H9 (cell line): ENCODE data around the gene TGFB1I1. TPM values are rescaled to one million over a fixed set of nuclear protein-coding genes. Genes with fewer than 3 reads are reported as not detected.

ENCODE experiments used
- DNase-seq: peaks from one replicate; pipeline ENCODE4 v3.0.0-alpha.2; 2017
- H2AFZ ChIP-seq: one replicate; pipeline ENCODE4 v1.6.1; 2013; ENCODE audit warnings: mild to moderate bottlenecking, low read length, control low read depth, moderate library complexity
- H2AK5ac ChIP-seq: 2 replicates; pipeline ENCODE4 v1.6.1; 2013; ENCODE audit warnings: low read length, control low read depth, mixed read lengths; ENCODE audit not compliant: insufficient read length
- H2BK120ac ChIP-seq: one replicate; pipeline ENCODE4 v1.6.1; 2013; ENCODE audit warnings: low read depth, mild to moderate bottlenecking, low read length, control low read depth, inconsistent platforms; ENCODE audit not compliant: poor library complexity, severe bottlenecking
- H2BK12ac ChIP-seq: 2 replicates; pipeline ENCODE4 v1.6.1; 2013; ENCODE audit warnings: low read length, control low read depth, mixed read lengths, low read depth; ENCODE audit not compliant: insufficient read length
- H2BK15ac ChIP-seq: 2 replicates; pipeline ENCODE4 v1.6.1; 2013; ENCODE audit warnings: low read depth, low read length, control low read depth
- H2BK20ac ChIP-seq: one replicate; pipeline ENCODE4 v1.6.1; 2013; ENCODE audit warnings: low read depth, mild to moderate bottlenecking, low read length, control low read depth, inconsistent platforms; ENCODE audit not compliant: poor library complexity, severe bottlenecking
- H2BK5ac ChIP-seq: 2 replicates; pipeline ENCODE4 v1.6.1; 2013; ENCODE audit warnings: low read length, control low read depth, mixed read lengths; ENCODE audit not compliant: insufficient read length
- H3K14ac ChIP-seq: 2 replicates; pipeline ENCODE4 v1.6.1; 2013; ENCODE audit warnings: low read length, control low read depth; ENCODE audit not compliant: insufficient read depth
- H3K18ac ChIP-seq: 2 replicates; pipeline ENCODE4 v1.6.1; 2013; ENCODE audit warnings: low read depth, mild to moderate bottlenecking, mixed read lengths, low read length, control low read depth; ENCODE audit not compliant: insufficient read length
- H3K23ac ChIP-seq: 2 replicates; pipeline ENCODE4 v1.6.1; 2013; ENCODE audit warnings: low read length, control low read depth, mixed read lengths, low read depth; ENCODE audit not compliant: insufficient read length
- H3K23me2 ChIP-seq: 2 replicates; pipeline ENCODE4 v1.6.1; 2013; ENCODE audit warnings: low read depth, mild to moderate bottlenecking, mixed read lengths, low read length, control low read depth; ENCODE audit not compliant: insufficient read length, poor library complexity, severe bottlenecking
- H3K27ac ChIP-seq: 2 replicates; pipeline ENCODE4 v1.5.1; 2013; ENCODE audit warnings: low read length, control low read depth, mixed read lengths, low read depth; ENCODE audit not compliant: insufficient read length
- H3K27me3 ChIP-seq: 2 replicates; pipeline ENCODE4 v1.6.1; 2013; ENCODE audit warnings: low read length, control low read depth, inconsistent platforms; ENCODE audit not compliant: insufficient read depth
- H3K4ac ChIP-seq: 2 replicates; pipeline ENCODE4 v1.6.1; 2013; ENCODE audit warnings: low read depth, mild to moderate bottlenecking, control low read depth, inconsistent platforms, low read length, moderate library complexity
- H3K4me1 ChIP-seq: 2 replicates; pipeline ENCODE4 v1.6.1; 2013; ENCODE audit warnings: low read length, control low read depth, inconsistent platforms; ENCODE audit not compliant: insufficient read depth
- H3K4me2 ChIP-seq: 2 replicates; pipeline ENCODE4 v1.6.1; 2013; ENCODE audit warnings: low read length, control low read depth, mixed read lengths; ENCODE audit not compliant: insufficient read length, insufficient read depth
- H3K56ac ChIP-seq: 2 replicates; pipeline ENCODE4 v1.6.1; 2013; ENCODE audit warnings: low read depth, mild to moderate bottlenecking, mixed read lengths, low read length, control low read depth; ENCODE audit not compliant: insufficient read length
- H3K79me1 ChIP-seq: 2 replicates; pipeline ENCODE4 v1.6.1; 2013; ENCODE audit warnings: low read depth, mild to moderate bottlenecking, moderate library complexity, low read length, control low read depth, inconsistent platforms; ENCODE audit not compliant: insufficient read depth, poor library complexity, severe bottlenecking
- H3K79me2 ChIP-seq: 2 replicates; pipeline ENCODE4 v1.6.1; 2013; ENCODE audit warnings: low read length, control low read depth, inconsistent platforms; ENCODE audit not compliant: insufficient read depth
- H3K9ac ChIP-seq: 2 replicates; pipeline ENCODE4 v1.6.1; 2013; ENCODE audit warnings: low read length, control low read depth, mixed read lengths; ENCODE audit not compliant: insufficient read length; ENCODE audit errors: extremely low read depth
- H3K9me3 ChIP-seq: one replicate; pipeline ENCODE4 v1.6.1; 2013; ENCODE audit warnings: low read depth, low read length, inconsistent platforms; ENCODE audit not compliant: control insufficient read depth
- H3T11ph ChIP-seq: one replicate; pipeline ENCODE4 v1.6.1; 2013; ENCODE audit warnings: mild to moderate bottlenecking, low read length, control low read depth, inconsistent platforms
- H4K20me1 ChIP-seq: one replicate; pipeline ENCODE4 v1.6.1; 2013; ENCODE audit not compliant: control insufficient read depth, insufficient read length, insufficient read depth
- H4K5ac ChIP-seq: 2 replicates; pipeline ENCODE4 v1.6.1; 2013; ENCODE audit warnings: low read depth, mild to moderate bottlenecking, mixed read lengths, low read length, control low read depth; ENCODE audit not compliant: insufficient read length
- H4K8ac ChIP-seq: replicated peaks from 2 replicates; pipeline ENCODE4 v1.6.1; 2013; ENCODE audit warnings: low read length, control low read depth, mixed read lengths, low read depth; ENCODE audit not compliant: insufficient read length
- H4K91ac ChIP-seq: 2 replicates; pipeline ENCODE4 v1.6.1; 2013; ENCODE audit warnings: low read depth, mild to moderate bottlenecking, moderate library complexity, mixed read lengths, low read length, control low read depth; ENCODE audit not compliant: insufficient read length
- H3K27ac Mint-ChIP-seq, 3 experiments: 2 replicates in 2 of 3; 3 replicates in 1 of 3; pipeline ENCODE4 v1.8.0; 2020 to 2021; ENCODE audit warnings: mixed read lengths in 3 of 3, mild to moderate bottlenecking in 1 of 3, moderate library complexity in 1 of 3
- H3K27me3 Mint-ChIP-seq: 2 replicates; pipeline ENCODE4 v1.8.0; 2021; ENCODE audit warnings: low read depth, mild to moderate bottlenecking, moderate library complexity, mixed read lengths
- H3K36me3 Mint-ChIP-seq, 3 experiments: 2 replicates in 2 of 3; 3 replicates in 1 of 3; pipeline ENCODE4 v1.8.0; 2020 to 2021; ENCODE audit warnings: low read depth in 3 of 3, mixed read lengths in 3 of 3; ENCODE audit not compliant: insufficient read depth in 1 of 3
- H3K4me1 Mint-ChIP-seq, 2 experiments: 2 replicates each; pipeline ENCODE4 v1.8.0; 2020; ENCODE audit warnings: mixed read lengths in 2 of 2
- H3K4me3 Mint-ChIP-seq, 2 experiments: 2 replicates in 1 of 2; 3 replicates in 1 of 2; pipeline ENCODE4 v1.8.0; 2020 to 2021; ENCODE audit warnings: mild to moderate bottlenecking in 2 of 2, mixed read lengths in 2 of 2, moderate library complexity in 1 of 2
- H3K9me3 Mint-ChIP-seq, 2 experiments: 2 replicates in 1 of 2; 3 replicates in 1 of 2; pipeline ENCODE4 v1.8.0; 2020; ENCODE audit warnings: mild to moderate bottlenecking in 2 of 2, mixed read lengths in 2 of 2, moderate library complexity in 1 of 2
- CTCF ChIP-seq: fragments of 200-600 bp; sonication (generic); conservative IDR thresholded peaks from 3 replicates; pipeline ENCODE4 v1.8.0; 2021; ENCODE audit warnings: antibody characterized with exemption, mild to moderate bottlenecking
- WGBS: extraction: QIAGEN DNeasy Blood & Tissue Kit; methylation state at CpG from one replicate; pipeline ENCODE4 v1.1.7; 2013; ENCODE audit warnings: missing lambda C conversion rate, low lambda C conversion rate, mixed read lengths; ENCODE audit not compliant: insufficient read length; ENCODE audit errors: extremely low coverage; 5-methylcytosine and 5-hydroxymethylcytosine counted together
- total RNA-seq: library from RNA; stranded (reverse); gene quantifications from 2 replicates; pipeline ENCODE4 v1.2.1, GENCODE V29; 2021

The TGFB1I1 gene
- total RNA-seq, 1 experiment from 2014 or later, result 15.4 TPM

GRCh38 chr16:31465788-31466370 lies 6.1 kb upstream of the TGFB1I1 start:
- Histone ChIP-seq H3K23ac (no peak overlapping the region), H2AFZ (no peak overlapping the region), H3K4me2 (no peak overlapping the region), H2BK15ac (no peak overlapping the region; the same call in 1 of the 2 replicates), H2BK5ac (no peak overlapping the region), H4K8ac (no peak overlapping the region), H3K79me1 (no peaks in the 10 kb centered on the region), H3K23me2 (no peaks in the 10 kb centered on the region), H3K27me3 (no peaks in the 10 kb centered on the region), H3K56ac (no peak overlapping the region), H2AK5ac (no peak overlapping the region), H3K18ac (no peak overlapping the region), H4K5ac (no peak overlapping the region), H4K20me1 (no peaks in the 10 kb centered on the region), H3K79me2 (no peaks in the 10 kb centered on the region), H2BK20ac (no peak overlapping the region), H3K4ac (no peak overlapping the region), H2BK12ac (no peak overlapping the region), H3K9ac (no peak overlapping the region), H3T11ph (no peak overlapping the region), H4K91ac (no peak overlapping the region), H2BK120ac (no peak overlapping the region), H3K14ac (no peak overlapping the region), H3K27ac (no peak overlapping the region), H3K4me1 (no peaks in the 10 kb centered on the region), H3K9me3 (no peaks in the 10 kb centered on the region)
- Mint-ChIP-seq H3K27me3 (peaks cover 4% of the 10 kb centered on the region; the same call in 1 of the 2 replicates), H3K36me3 (peaks cover 3 to 34% (median 29%) of the 10 kb centered on the region in 3 experiments), H3K9me3 (peaks cover 0 to 2% of the 10 kb centered on the region in 2 experiments; a peak in 1 of 5 replicates), H3K4me1 (no peaks in the 10 kb centered on the region; a peak in 1 of 4 replicates), H3K4me3 (no peak overlapping the region), H3K27ac (peak overlapping the region in 1 of 3 experiments; percentile 66; a peak in 1 of 7 replicates)
- no CpG with 5 or more reads among the region's 20 CpGs for WGBS
- DNase-seq, result no peak
- TF ChIP-seq CTCF, result no peak
